Frontal cortex (tissue), 4 donors: ENCODE data around the gene SLC6A20. TPM values are rescaled to one million over a fixed set of nuclear protein-coding genes. Genes with fewer than 3 reads are reported as not detected.
"Not testable (repeated sequence)": the region's sequence is repeated elsewhere in the genome, so short reads cannot be mapped to it uniquely, and the experiment has no call there.

Source experiments
- DNase-seq, 2 donors: peaks; one replicate each; pipeline ENCODE4 v3.0.0; 2012; ENCODE audit warnings: low spot score in 2 of 2
- FAIRE-seq: peaks from 2 replicates; lab custom pipeline; 2012; peaks lifted over from hg19 to GRCh38; lab: Jason Lieb, UNC
- total RNA-seq: library from RNA; depleted of rRNA; stranded (reverse); fragments of >200 nt; gene quantifications from one replicate; pipeline ENCODE4 v1.2.3, GENCODE V29; 2014
- donor health status: control.
- donor health status: control.
- donor health status: control.

SLC6A20 gene
- total RNA-seq, 1 donor from 2014 or later, result 3.3 TPM

GRCh38 chr3:45762647-45763302, 33.6 kb downstream of the SLC6A20 start:
- FAIRE-seq (no peak), DNase-seq (no peak)

- FAIRE-seq (no peak), DNase-seq (no peak)
Measured at GRCh38 chr3:45761831-45762230, 34.5 kb downstream of the SLC6A20 start.

DNA sequence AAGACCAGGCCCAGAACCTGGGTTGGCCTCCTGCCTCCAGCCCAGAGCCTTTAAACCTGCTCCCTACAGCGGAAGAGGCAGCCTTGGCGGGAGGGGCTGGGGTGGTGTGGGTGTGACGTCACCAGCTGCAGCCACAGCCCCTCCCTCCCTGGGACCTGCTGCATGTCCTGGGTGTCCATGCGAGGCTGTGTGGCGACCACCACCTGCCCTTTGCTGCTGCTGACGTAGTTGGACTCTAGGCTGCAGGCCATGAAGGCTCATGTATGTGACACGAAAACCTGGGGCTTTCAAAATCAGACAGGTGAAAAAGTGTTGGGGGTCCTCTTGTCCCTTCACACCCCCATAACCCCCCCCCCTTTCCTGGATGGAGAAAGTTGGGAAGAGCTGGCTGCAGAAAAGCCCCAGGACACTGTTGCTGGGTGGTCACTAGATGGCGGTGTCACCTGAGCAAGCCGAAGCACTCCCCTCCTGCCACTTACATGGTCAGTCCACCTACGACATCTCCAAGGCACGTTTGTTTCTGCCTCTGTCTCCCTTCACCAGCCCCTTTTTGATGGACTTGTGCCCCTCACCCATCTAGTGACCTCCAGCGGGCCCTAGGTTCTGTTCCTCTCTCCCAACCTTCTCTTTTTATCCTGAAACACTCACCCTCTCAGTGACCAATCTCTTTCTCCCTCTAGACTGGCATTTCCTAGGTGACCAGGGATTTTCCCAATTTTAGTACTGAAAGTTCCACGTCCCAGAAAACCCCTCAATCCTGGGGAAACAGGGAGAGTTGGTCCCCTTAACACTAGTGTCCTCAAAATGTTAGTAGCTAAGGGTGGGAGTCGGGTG, 35.2 kb downstream of the SLC6A20 start:
- DNase-seq (peak; percentile 34 to 74), FAIRE-seq (no peak)

DNA sequence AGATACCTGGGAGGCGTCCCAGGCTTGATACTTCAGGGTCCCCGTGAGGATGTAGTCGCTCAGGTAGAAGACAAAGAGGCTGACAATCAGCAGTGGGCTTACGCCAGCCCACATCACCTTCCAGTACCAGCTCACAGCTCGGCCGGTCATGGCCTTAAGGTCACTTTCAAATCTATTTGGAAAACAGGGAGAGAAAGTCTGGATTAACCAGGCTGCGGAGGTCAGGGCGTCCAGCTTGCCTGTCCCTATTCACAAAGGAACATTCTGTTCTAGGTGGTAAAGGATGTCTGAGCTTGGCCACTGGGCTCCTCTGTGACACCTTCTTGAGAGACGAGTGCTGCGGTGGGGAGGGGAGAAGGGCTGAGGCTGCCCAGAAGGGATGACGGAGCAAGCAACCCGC, 36.5 kb downstream of the SLC6A20 start:
- DNase-seq (no peak), FAIRE-seq (no peak)

DNA sequence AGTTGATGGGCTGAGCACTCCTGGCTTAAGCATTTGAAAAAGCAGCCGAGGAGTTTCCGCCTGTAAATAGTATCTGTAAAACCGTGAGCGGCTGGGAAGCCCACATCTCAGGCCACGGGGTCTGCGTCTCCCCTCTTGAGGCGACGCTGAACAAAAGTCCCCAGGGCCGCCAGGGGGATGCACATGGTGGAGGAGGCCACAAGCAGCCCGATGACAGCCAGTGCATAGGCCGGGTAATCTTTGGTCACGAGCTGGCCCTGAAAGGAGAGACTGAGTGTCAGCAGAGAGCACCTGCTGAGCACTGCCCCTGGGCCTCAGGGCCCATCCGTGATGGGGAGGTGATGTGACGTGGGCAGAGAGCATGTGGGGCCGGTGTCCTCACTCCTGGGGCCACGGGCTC, 37.5 kb downstream of the SLC6A20 start:
- FAIRE-seq (no peak), DNase-seq (no peak)

DNA sequence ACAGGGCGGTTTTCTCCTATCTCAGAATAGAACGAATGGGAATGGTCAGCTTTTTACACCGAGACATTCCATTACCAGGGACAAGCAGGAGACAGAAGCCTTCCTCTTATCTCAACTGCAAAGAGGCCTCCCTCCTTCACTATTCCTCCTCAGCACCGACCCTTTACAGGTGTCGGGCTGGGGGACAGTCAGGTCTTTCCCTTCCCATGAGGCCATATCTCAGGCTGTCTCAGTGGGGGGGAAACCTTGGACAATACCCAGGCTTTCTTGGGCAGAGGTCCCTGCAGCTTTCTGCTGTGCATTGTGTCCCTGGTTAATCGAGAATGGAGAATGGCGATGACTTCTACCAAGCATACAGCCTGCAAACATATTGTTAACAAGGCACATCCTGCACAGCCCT, 39.2 kb downstream of the SLC6A20 start:
- not testable (repeated sequence) for DNase-seq, FAIRE-seq

DNA sequence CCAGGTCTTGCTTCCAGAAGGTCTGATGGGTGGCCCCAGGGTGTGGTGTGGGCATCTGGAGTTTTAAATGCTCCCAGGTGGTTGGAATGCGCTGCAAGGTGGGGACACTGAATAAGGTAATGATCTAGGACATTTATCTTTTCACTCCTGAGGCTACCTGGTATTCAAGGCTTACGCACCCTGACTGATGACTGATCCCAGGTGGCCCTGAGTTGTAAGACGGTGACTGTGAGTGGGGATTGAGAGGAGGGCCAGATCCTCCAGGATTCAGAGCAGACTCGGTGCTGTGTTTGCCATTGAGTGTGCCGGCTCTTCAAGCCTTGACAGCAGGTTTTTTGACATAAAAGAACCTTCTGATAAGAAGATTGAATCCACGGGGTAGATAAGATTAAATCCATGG, 40.3 kb downstream of the SLC6A20 start:
- DNase-seq (no peak), FAIRE-seq (no peak)

- DNase-seq (no peak), FAIRE-seq (no peak)
Measured at GRCh38 chr3:45754461-45754860, 41.9 kb downstream of the SLC6A20 start.

GRCh38 chr3:45753095-45753494, 43.2 kb downstream of the SLC6A20 start:
- FAIRE-seq (no peak), DNase-seq (no peak)

DNA sequence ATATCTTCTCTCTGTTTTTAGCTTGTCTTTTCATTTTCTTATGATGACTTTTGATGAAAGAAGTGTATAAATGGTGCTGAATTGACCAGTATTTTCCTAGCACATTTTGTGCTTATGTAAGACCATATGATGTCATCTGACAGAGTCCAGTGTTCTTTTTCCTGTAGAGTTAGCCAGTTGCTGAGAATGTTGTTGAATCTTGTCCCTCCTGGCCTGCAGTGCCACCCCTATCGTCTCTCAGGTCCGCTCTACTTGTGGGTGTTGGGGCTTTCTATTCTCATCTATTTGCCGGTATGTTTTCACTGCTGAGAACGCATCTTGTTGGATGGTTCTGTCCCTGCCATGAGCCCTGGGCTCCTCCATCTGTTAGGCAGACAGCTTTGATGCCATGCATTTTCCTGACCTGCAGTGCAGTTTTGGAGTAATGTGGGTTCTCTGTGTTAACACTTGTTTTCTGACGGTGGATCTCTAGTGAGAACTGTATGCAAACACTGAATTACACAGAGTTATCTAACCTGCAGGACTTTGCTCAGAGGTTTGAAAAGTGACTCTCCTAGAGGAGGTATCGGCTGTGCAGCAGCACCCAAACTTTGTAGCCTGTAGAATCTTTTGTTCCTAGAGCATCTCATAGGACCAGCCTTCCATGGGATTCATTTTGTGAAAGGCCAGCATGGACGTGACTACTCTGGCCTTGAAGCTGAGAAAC, 44.6 kb downstream of the SLC6A20 start:
- no peak for DNase-seq

DNA sequence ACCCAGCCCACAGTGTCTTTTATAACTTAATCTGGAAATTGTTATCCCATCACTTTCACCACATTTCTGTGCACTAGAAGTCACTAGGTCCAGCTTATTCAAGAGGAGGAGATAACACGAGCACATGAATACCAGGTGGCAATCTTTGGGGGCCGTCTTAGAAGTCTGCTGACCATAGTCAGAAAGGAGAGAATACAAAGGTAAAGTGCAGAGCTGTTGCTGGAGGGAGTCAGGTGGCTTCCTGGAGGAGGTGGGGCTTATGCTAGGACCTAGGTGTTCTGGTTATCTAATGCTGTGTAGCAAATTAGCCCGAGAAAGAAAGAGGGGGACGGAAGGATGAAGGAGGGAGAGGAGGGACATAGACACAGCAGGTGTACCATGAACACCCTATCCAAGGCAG, 46.5 kb downstream of the SLC6A20 start:
- DNase-seq (no peak), FAIRE-seq (no peak)

More for the DNA sequence above, 44.6 kb downstream of the SLC6A20 start:
- no peak for FAIRE-seq

GRCh38 chr3:45749036-45749600, 47.2 kb downstream of the SLC6A20 start:
- DNase-seq, FAIRE-seq: not testable (repeated sequence)

DNA sequence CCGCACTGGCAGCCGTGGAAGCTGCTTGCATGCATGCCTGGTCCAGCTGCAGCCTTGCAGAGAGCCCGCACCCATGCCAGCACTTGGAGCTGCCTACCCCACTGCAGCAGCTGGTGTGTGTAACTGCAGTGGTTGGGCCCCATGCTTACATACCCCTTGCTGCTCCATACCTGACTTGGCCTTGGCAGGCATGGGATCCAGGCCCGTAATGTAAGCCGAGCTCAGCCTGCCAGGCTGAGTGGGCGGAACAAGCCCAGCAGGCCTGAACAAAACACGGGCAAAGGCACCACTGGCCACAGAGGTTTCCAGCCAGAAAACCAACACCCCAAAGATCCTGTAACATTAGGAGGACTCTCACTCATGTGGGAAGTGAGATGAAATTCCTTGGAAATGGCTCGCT, 48.3 kb downstream of the SLC6A20 start:
- FAIRE-seq, result no peak

DNA sequence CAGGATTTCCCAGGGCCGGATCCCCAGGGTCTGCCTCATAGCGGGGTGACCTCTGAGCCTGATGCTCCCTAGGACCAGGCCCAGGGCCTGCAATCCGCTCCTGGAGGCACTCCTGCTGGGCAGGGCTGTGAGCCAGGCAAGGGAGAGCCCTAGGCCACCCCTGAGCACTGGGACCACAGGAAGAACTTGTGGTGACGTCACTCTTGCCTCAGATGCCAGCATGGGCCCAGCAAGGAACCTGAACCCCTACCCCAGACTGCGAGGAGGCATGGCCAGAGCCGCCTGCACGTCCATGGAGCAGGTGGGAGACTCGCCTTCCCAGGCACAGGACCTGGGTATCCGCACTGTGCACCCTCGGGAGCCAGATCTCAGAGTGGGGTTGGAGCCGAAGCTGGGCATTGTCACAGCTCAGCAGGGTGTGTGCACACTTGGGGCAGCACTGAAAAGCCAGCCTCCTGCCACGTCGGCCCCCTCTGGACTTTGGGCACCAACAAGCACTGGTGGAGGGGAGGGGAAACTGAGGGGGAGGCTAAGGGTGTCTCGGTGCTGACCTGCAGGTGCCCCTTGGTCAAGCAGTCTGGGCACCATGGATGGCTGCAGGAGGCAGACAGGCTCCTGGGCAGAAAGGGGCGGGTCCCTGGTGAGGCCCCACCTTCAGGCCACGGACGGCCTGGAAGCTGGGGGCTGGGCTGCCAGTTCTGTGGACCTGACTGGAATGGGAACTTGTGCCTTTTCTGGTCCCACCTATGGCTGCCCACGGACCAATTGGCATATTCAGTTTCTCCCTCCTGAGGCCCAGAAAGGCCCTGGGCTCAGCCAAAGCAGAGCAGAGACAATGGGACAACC, 49.3 kb downstream of the SLC6A20 start:
- FAIRE-seq, result no peak
- DNase-seq, result no peak

More for the DNA sequence above, 48.3 kb downstream of the SLC6A20 start:
- no peak for DNase-seq

- FAIRE-seq, result no peak
Measured at GRCh38 chr3:45746165-45746776, 50.1 kb downstream of the SLC6A20 start.

GRCh38 chr3:45742461-45743089, 53.8 kb downstream of the SLC6A20 start:
- FAIRE-seq (no peak), DNase-seq (no peak)

More at GRCh38 chr3:45746165-45746776, 50.1 kb downstream of the SLC6A20 start:
- no peak for DNase-seq

DNA sequence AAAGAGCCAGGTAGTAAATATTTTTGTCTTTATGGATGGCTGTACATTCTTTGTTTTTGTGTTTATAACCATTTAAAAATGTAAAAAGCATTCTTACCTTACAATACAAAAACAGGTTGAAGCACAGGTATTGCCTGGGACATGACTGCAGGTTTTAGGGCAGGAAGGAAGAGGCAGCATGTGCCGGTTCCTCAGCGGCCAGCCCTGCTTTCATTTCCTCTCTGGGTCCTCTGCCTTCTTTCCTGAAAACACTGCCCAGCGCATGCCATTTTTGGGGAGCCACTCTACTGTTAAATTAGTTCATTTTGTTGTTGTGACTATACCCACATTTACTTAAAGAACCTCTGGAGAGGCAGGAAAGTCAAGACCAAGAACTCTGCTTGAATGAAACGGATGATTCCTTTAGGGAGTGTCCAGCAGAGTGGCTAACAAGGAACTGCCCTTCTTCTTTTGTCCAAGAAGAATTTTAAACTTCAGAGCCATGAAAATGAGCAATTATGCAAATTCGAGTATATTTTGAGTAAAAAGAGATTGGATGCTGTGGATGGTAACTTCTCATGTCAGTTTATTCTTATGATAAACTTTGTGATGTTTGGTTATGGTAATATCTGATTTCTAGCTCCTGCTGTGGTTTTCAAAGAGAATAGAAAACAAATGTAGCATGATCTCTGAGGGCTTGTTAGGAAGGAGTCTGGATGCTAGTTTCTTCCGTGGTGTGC, 54.4 kb downstream of the SLC6A20 start:
- DNase-seq (no peak), FAIRE-seq (no peak)

- DNase-seq, result no peak
- no peak for FAIRE-seq
Measured at GRCh38 chr3:45741247-45741646, 55.1 kb downstream of the SLC6A20 start.
